Fibroblast of the conjunctiva (primary cell): ENCODE measurements around the gene ARL17A.
"Not testable (repeated sequence)": the region's sequence is repeated elsewhere in the genome, so short reads cannot be mapped to it uniquely, and the experiment has no call there.

Experiments
- DNase-seq: peaks from one replicate; pipeline ENCODE4 v3.0.0-alpha.2; 2010; ENCODE audit warnings: low read depth

Gene ARL17A

DNA sequence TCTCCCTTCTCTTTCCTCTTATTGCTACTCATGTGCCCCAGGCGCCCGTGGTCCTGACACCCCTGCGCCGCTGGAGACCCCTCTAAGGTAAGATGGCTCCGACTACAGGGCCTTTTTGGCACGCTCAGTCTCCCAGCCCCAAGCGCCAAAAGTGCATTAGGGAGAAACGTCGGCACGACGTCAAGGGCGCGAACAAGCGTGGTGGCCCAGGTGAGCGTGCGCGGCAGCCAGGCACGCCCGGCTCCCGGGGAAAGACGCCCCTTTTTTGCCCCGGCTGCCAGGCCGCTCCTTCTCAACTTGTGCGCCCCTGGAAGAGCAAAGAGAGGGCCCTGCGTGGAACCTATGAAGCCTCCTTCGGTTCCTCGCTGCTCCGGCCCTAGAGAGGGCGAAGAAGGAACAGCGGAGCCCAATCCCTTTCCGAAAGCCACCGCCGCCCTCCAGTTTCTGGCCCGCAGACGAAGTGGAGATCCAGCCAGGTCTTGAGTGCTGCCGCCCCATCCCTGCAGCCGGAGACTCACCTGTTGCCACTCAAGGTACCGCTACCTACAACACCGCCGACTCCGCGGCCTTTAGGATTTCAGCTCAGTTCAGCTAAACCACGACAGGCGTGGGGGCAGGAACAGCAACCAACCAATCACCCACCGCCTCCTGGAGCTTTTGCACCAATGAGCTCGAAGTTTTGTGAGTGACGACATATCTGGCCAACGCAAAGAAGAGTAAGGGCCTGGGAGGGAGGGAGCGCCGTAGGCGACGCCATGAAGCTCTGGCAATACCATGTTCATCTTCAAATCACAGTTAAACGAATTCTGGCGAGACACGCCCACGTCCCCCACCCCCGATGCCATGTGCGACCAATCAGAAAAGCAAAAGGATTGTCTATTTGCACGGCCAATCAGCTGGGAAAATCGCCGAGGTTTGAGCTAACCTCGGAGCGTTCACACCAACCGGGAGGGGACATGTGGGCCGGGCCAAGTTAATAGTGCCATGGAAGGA lies at the start of gene ARL17A:
Gene ARL17A (minus strand): TSS at position 609 of the 993 bp plus-strand sequence. CDS start 3,369 bp downstream, outside the sequence.
- not testable (repeated sequence) for DNase-seq

DNA sequence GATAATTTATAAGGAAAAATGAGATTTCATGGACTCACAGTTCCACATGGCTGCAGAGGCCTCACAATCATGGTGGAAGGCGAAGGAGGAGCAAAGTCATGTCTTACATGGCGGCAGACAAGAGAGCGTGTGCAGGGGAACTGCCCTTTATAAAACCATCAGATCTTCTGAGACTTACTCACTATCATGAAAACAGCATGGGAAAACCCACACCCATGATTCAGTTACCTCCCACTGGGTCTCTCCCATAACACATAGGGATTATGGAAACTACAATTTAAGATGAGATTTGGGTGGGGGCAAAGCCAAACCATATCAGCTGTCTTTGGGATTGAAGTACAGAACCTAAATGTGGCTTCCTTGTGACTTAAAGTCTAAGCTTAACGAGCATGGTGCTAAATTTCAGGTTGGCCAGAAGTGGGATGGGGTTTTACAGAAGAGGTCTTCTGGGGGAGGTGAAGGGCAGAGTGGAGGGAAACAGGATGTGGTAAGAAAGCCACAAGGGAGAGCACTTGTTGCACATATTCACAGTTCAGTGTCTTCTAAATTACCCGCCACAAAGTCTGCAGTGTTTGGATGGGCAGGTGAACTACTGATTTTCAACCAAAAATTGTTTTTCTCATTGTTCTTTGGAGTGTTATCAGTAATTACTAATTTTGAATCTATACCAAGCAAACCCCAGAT lies 49.4 kb upstream of the ARL17A start:
- not testable (repeated sequence) for DNase-seq

DNA sequence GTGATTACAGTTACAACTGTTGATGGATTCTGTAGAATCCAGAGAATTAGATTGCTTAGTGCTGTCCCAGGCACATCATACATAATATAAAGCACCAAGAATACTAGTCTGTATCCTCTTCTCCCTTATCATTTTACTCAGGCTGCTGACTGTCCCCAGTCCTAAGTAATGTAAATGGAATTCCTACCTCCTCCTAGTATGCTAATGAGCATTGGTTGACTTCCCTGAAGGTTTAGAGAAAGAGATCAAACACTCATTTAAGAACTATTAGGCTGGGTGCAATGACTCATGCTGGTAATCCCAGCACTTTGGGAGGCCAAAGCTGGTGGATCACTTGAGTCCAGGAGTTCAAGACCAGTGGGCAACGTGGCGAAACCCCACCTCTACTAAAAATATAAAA lies 48.0 kb upstream of the ARL17A start:
- DNase-seq, result not testable (repeated sequence)

DNA sequence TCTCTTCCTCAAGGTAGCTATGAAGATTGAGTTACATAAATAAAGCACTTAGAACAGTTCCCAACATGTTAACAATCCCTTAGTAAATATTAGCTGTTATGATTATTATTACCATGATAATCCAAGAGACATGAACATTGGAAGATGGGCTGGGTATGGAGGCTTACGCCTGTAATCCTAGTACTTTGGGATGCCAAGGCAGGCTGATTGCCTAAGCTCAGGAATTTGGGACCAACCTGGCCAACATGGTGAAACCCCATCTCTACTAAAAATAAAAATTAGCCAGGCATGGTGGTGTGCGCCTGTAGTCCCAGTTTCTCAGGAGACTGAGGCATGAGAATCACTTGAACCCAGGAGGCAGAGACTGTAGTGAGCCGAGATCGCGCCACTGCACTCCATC lies 45.2 kb upstream of the ARL17A start:
- not testable (repeated sequence) for DNase-seq

DNA sequence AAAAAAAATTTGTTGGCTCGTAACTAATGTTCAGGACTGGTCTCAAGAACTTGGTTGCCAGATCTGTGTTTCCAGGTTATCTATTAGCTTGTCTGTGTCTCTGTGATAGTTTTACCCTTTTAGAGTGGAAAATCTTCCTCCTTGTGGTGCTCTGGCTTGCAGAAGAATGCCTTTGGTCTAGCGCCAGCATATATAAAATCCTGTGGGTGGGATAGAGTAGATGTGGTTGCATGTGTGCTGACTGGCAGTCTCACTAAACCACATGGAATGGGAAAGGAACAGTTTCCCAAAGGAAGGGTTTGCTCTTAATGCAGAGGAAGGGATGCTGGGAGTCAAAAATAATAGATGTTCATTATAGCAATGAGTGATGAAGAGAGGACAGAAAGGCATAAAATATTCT lies 44.3 kb upstream of the ARL17A start:
- DNase-seq, result not testable (repeated sequence)

- not testable (repeated sequence) for DNase-seq
Measured at GRCh38 chr17:46618975-46619374, 39.5 kb upstream of the ARL17A start.

GRCh38 chr17:46617121-46617520 lies 37.6 kb upstream of the ARL17A start:
- DNase-seq, result not testable (repeated sequence)

DNA sequence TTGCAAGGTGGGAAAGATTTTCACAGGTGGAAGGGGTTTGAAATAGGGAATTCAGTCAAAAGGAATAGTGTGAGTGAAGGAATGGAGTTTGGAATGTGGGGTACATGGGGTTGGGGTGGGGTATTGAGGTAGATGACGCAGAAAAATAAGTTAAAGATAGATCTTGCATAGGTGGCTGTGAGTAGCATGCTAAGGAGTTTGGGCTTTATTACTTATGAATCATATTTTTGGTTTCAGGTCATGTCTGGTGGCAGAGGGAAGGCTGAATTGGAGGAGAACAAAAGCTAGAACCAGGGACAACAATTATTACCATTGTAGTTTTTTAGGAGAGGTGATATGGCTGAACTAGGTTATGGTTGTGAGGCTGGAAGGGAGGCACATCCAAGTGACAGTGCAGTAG lies 34.4 kb upstream of the ARL17A start:
- not testable (repeated sequence) for DNase-seq

DNA sequence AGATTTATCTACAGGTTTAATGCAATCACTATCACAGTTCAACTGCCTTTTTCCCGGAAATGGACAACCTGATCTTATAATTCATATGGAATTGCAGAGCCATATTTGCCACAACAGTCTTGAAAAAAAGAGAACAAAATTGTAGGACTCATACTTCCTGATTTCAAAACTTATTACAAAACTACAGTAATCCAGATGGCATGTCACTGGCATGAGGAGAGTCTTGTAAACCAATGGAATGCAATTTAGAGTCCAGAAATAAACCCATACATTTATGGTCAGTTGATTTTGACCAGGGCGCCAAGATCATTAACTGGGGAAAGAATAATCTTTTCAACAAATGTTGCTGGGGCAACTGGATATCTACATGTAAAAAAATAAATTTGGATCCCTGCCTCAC lies 31.8 kb upstream of the ARL17A start:
- not testable (repeated sequence) for DNase-seq

GRCh38 chr17:46603125-46603524 lies 23.6 kb upstream of the ARL17A start:
- DNase-seq, result not testable (repeated sequence)

DNA sequence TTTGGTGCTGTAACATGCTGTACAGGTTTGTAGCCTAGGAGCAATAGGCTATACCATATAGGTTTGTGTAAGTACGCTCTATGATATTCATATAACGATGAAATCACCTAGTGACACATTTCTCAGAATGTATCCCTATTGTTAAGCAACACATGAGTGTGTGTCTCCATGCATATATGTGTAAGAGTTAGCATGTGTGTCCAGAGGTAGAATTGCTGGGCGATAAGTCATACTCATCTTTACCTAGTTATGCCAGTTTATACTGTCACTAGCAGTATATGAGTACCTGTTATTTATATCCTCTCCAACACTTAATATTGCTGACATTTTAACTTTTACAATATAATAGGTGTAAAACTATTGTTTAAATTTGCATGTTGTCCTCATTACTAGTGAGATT lies 21.3 kb upstream of the ARL17A start:
- DNase-seq, result not testable (repeated sequence)

- DNase-seq, result not testable (repeated sequence)
Measured at GRCh38 chr17:46598344-46598931, 18.9 kb upstream of the ARL17A start.

- DNase-seq, result not testable (repeated sequence)
Measured at GRCh38 chr17:46591332-46591731, 11.8 kb upstream of the ARL17A start.

GRCh38 chr17:46590157-46591146 lies 11.0 kb upstream of the ARL17A start, which contains the start of gene NSF:
Gene NSF, plus strand, starts transcription at chr17:46590669. Its CDS starts 107 bp downstream, at chr17:46590776.
- DNase-seq, result not testable (repeated sequence)

DNA sequence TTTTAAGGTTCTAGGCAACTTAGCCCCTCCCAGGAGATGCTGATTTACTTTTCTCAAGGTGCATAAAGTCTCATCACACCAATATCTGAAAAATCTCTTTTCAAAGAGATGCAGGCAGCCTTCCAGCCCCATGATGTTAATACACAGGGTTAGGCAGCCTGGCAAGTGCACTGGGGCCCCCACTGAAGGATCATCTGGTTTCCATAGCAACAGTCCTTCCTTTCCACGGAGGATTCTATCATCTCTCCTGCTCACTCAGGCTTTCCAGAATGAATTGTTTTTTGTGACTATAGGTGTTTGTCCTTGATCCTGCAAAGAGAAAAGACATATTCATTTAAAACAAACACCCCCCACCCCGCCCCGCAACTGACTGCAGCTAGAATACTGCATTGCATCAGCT lies 6.0 kb upstream of the ARL17A start:
- not testable (repeated sequence) for DNase-seq

GRCh38 chr17:46580082-46580481 lies 591 bp upstream of the ARL17A start:
- DNase-seq, result not testable (repeated sequence)

- not testable (repeated sequence) for DNase-seq
Measured at GRCh38 chr17:46571796-46572195, 7.7 kb downstream of the ARL17A start.

DNA sequence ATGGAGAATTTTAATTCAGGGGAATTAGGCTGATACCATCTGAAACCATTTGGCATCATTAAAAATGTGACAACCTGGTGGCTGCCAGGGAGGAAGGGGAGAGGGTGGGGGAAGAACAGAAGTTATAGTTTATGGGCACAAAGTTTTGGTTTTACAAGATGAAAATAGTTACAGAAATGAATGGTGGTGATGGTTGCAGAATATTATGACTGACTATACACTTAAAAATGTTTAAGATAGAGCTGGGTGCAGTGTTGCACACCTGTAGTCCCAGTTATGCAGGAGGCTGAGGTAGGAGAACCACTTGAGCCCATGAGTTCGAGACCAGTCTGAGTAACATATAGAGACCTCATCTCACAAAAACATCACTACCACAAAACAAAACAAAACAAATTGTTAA lies 12.5 kb downstream of the ARL17A start:
- not testable (repeated sequence) for DNase-seq

DNA sequence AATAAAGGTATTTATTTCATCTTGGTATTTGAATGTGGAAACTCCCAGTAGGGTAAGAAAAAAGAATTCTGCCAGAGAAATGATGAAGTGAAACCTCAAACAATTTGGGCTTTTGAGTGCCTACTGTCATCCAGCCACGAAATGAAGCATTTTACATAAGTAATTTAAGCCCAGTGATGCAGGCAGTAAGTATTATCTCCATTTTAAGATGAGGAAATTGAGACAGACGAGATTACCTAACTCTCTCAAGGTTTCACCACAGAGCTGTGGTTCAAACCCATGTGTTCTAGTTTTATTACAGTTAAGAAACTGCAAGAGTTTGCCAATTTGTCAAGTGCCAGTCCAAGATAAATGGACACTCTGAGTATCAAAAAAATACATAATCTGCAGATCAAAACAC lies 13.2 kb downstream of the ARL17A start:
- DNase-seq, result not testable (repeated sequence)

DNA sequence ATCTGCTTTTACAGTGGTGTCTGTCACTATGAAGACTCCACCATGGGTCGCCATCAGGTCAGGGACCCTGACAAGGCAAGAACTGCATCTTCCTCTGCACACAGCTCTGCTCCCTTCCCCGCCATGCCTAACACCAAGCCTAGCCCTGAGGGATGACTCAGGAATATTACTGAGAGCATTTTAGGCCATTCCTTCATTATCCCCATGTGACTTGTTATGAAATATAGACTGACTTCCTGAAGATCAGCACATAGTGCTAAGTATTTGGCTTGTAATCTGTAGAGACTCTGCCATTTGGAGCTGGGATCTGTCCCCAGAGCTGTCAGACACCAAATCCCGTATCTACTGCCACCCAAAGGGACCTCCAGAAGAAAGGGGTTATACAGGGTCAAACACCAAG lies 19.4 kb downstream of the ARL17A start:
- DNase-seq, result not testable (repeated sequence)

DNA sequence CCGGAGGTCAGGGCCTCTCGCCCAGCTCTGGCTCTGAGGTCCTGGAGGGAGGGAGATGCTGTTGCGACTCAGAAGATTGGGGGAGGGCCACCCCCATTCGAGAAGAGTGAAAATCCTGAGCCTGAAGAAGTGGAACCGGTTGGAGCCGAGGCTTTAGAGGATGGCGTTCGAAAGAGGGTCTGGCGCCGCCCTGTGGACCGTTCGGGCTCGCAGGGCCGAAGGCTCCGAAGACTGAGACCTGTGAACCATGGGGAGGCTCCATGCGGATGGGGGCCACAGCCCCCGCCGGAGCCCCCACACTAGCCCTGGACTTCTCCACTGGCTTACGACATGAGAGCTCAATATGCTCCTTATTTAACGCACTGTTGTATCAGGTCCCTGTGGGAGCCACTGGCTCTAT lies 20.3 kb downstream of the ARL17A start:
- not testable (repeated sequence) for DNase-seq
